BLaER1 (cell line): ENCODE results near the gene CPT1C.

Source experiments
- H3K27ac ChIP-seq: shearing (Covaris generic); formaldehyde crosslinking; 2 replicates; pipeline ENCODE4 v1.8.1; 2022
- H3K27me3 ChIP-seq: shearing (Covaris generic); formaldehyde crosslinking; 2 replicates; pipeline ENCODE4 v1.8.1; 2022
- H3K36me3 ChIP-seq: shearing (Covaris generic); formaldehyde crosslinking; 2 replicates; pipeline ENCODE4 v1.8.1; 2022
- H3K4me1 ChIP-seq: shearing (Covaris generic); formaldehyde crosslinking; 2 replicates; pipeline ENCODE4 v1.8.1; 2022
- H3K4me2 ChIP-seq: shearing (Covaris generic); formaldehyde crosslinking; 2 replicates; pipeline ENCODE4 v1.8.1; 2022
- H3K4me3 ChIP-seq: shearing (Covaris generic); formaldehyde crosslinking; 2 replicates; pipeline ENCODE4 v1.8.1; 2022
- H3K9ac ChIP-seq: shearing (Covaris generic); formaldehyde crosslinking; 2 replicates; pipeline ENCODE4 v1.8.1; 2022
- H3K9me3 ChIP-seq: shearing (Covaris generic); formaldehyde crosslinking; 2 replicates; pipeline ENCODE4 v1.8.1; 2022
- H4K20me1 ChIP-seq: shearing (Covaris generic); formaldehyde crosslinking; 2 replicates; pipeline ENCODE4 v1.8.1; 2022
- Cebpa-rat ChIP-seq: shearing (Covaris generic); IDR thresholded peaks from 2 replicates; pipeline ENCODE4 v1.8.1; 2022

The CPT1C gene

DNA sequence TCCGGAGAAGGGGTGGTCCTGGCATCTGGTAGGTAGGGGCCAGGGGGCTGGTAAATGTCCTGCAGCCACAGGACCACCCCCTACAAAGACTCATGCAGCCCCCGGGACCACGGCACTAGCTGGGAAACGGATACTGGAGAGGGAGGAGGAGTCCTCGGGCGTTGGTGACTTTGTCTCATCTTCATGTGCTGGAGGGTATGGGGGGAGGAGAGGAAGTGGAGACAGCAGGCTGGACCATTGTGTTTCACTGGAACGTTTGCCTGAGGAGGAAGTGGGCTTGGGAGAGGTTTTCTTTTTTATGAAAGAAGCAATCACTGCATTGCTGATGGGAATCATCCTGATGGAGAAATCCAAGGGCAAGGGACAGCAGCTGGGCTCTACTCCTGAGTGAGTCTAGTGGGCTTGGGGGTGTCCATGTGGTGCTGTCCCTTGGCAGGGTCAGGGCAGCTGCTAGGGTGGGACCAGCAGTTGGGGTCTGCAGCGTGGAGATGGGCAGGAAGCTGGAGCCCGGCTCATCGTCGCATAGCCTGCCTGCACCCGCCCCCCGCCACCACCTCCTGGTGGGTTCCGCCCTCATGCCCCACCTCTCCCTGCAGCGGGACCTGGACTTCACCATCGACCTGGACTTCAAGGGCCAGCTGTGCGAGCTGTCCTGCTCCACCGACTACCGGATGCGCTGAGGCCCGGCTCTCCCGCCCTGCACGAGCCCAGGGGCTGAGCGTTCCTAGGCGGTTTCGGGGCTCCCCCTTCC, 3.2 kb upstream of the CPT1C start:
- peaks cover 71% of the 10 kb centered on the region for H3K36me3 ChIP-seq
- no peak overlapping the region for H3K9ac ChIP-seq
- peaks cover 41% of the 10 kb centered on the region for H3K4me1 ChIP-seq
- H3K9me3 ChIP-seq: no peaks in the 10 kb centered on the region
- 0 out of 2 replicates have a peak overlapping the region, but pooled peaks have one; percentile 3 for H3K4me3 ChIP-seq
- H3K27ac ChIP-seq: peak overlapping the region; percentile 41; the same call in 1 of the 2 replicates
- peaks cover 75% of the 10 kb centered on the region for H4K20me1 ChIP-seq
- TF ChIP-seq Cebpa-rat: no peak
- H3K27me3 ChIP-seq: peaks cover 28% of the 10 kb centered on the region
- H3K4me2 ChIP-seq: peak overlapping the region; percentile 71

DNA sequence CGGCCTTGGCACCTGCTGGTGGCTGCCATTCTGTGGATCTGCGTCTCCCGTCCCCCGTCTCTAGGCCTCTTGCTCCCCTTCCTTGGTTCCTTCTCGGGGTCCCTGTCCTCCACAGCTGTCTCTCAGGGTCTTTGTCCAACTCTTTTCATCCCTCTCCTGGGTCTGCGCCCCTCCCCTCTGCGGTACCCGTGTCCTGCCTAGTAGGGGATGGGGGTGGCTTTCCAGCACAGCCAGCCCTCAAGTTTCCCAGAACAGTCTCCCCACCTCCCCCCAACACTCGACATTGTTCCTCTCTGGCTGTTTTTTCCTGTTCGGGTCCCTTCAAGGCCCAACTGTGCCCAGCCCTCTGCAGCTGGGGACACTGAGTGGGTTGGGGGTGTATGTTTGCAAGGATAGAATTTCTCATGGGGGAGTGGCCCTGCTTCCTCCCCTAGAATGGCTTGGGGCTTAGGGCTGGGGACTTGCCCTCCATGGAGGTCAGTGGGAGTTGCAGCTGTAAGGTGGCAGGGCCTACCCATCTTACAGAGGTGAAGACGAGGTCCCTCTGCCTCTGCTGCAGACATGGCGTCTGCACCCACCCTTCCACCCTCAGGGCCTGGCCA, 2.3 kb upstream of the CPT1C start:
- peaks cover 28% of the 10 kb centered on the region for H3K27me3 ChIP-seq
- H3K4me2 ChIP-seq: peak overlapping the region; percentile 71
- H3K27ac ChIP-seq: peak overlapping the region; percentile 19; the same call in 1 of the 2 replicates
- H3K4me1 ChIP-seq: peaks cover 41% of the 10 kb centered on the region
- no peak overlapping the region for H3K4me3 ChIP-seq
- peaks cover 66% of the 10 kb centered on the region for H4K20me1 ChIP-seq
- H3K9me3 ChIP-seq: no peaks in the 10 kb centered on the region
- peaks cover 62% of the 10 kb centered on the region for H3K36me3 ChIP-seq
- no peak overlapping the region for H3K9ac ChIP-seq
- no peak for TF ChIP-seq Cebpa-rat

DNA sequence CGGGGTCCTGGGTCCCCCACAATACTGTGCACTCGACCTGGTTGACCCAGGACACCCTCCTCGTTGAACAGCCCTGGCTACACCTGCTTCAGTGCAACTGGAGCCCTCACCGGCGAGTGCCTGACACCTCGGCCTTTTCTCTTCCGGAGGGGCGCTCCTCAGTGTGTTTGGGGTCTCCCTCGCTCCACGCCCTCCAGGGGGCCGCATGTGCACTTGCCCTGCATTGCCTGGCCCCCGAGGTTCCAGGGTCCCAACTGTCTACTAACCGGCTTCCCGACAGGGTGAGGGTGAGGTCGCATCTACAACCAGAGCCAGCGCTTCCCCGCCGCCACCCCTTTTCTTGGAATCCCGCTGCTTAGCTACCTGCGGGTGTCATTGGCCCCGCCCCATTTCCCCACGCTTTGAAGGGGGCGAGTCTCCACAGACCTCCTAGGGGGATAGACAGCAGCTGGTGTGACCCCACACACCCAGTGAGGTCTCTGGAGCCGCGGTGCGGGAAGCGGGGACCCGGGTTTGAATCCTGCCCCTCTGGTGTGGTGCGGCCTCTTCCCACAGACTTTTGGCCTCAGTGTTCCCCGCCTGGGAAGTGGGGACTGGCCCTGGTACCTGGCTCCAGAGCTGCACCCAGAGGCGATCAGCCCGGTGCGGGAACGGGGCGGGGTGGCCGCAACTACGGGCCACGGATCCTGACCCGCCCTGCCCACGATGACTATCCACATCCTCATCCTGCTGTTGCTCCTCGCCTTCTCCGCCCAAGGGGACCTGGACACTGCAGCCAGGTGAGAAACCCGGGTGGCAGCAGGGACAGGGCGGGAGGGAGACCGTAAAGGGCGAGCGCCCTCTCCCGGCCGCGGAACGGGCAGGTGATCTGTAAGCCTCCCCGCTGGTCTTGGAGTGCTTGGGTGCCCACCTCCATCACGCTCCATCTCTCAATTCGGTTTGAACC, 1.5 kb upstream of the CPT1C start, which contains the start of gene ADM5:
Gene ADM5 (plus strand): TSS at position 462 of the 946 bp plus-strand sequence. CDS start 244 bp downstream, at position 706.
- Histone ChIP-seq H3K9ac (no peak within 1 kb of the TSS), H3K27ac (peak within 1 kb of the TSS; percentile 19; the same call in 1 of the 2 replicates), H3K36me3 (peaks cover 54% of the 10 kb centered on the region), H4K20me1 (peaks cover 58% of the 10 kb centered on the region), H3K27me3 (peaks cover 28% of the 10 kb centered on the region), H3K4me1 (peaks cover 41% of the 10 kb centered on the region), H3K4me2 (peak within 1 kb of the TSS; percentile 73), H3K4me3 (peak within 1 kb of the TSS; percentile 60; the same call in 1 of the 2 replicates), H3K9me3 (no peaks in the 10 kb centered on the region)
- TF ChIP-seq Cebpa-rat: no peak

- peak overlapping the region; percentile 73 for H3K4me2 ChIP-seq
- peaks cover 51% of the 10 kb centered on the region for H4K20me1 ChIP-seq
- H3K9me3 ChIP-seq: no peaks in the 10 kb centered on the region
- H3K27ac ChIP-seq: no peak overlapping the region
- H3K36me3 ChIP-seq: peaks cover 47% of the 10 kb centered on the region
- no peak overlapping the region for H3K9ac ChIP-seq
- no peak for TF ChIP-seq Cebpa-rat
- peak overlapping the region; percentile 60; the same call in 1 of the 2 replicates for H3K4me3 ChIP-seq
- H3K4me1 ChIP-seq: peaks cover 41% of the 10 kb centered on the region
- peaks cover 28% of the 10 kb centered on the region for H3K27me3 ChIP-seq
Observed at GRCh38 chr19:49690079-49690655, 749 bp upstream of the CPT1C start.

- peak overlapping the region; percentile 73 for H3K4me2 ChIP-seq
- peaks cover 34% of the 10 kb centered on the region for H3K36me3 ChIP-seq
- H3K4me1 ChIP-seq: peaks cover 41% of the 10 kb centered on the region
- peak overlapping the region; percentile 60 for H3K4me3 ChIP-seq
- H3K27ac ChIP-seq: no peak overlapping the region
- no peak for TF ChIP-seq Cebpa-rat
- H4K20me1 ChIP-seq: peaks cover 39% of the 10 kb centered on the region
- H3K9ac ChIP-seq: no peak overlapping the region
- no peaks in the 10 kb centered on the region for H3K9me3 ChIP-seq
- H3K27me3 ChIP-seq: peaks cover 28% of the 10 kb centered on the region
Observed at GRCh38 chr19:49691243-49692146, 579 bp downstream of the CPT1C start.

GRCh38 chr19:49692147-49692506, 1.2 kb downstream of the CPT1C start:
- no peak for TF ChIP-seq Cebpa-rat
- Histone ChIP-seq H4K20me1 (peaks cover 34% of the 10 kb centered on the region), H3K9ac (no peak overlapping the region), H3K4me1 (peaks cover 36% of the 10 kb centered on the region), H3K27me3 (peaks cover 28% of the 10 kb centered on the region), H3K9me3 (no peaks in the 10 kb centered on the region), H3K4me3 (no peak overlapping the region), H3K4me2 (no peak overlapping the region), H3K27ac (no peak overlapping the region), H3K36me3 (peaks cover 30% of the 10 kb centered on the region)

DNA sequence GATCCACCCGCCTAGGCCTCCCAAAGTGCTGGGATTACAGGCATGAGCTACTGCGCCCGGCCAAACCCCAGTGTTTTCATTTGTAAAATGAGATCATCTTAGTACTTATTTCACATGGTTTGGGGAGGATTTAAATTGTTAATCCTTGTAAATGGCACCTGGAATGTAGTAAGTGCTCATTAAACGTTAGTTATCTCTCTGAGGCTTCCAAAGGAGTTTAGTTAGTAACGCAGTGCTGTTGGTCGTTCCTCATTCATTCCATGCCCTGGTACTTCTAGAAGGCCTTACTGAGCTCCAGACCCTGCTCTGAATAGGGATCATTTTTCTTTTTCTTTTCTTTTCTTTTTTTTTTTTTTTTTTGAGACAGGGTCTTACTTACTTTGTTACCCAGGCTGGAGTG, 5.2 kb downstream of the CPT1C start:
- Histone ChIP-seq H3K4me1 (peaks cover 3% of the 10 kb centered on the region), H3K4me2 (no peak overlapping the region), H3K27ac (no peak overlapping the region), H3K36me3 (no peaks in the 10 kb centered on the region), H3K4me3 (no peak overlapping the region), H3K27me3 (peaks cover 7% of the 10 kb centered on the region), H4K20me1 (no peaks in the 10 kb centered on the region), H3K9ac (no peak overlapping the region), H3K9me3 (no peaks in the 10 kb centered on the region)
- TF ChIP-seq Cebpa-rat: no peak

GRCh38 chr19:49696865-49697264, 5.9 kb downstream of the CPT1C start:
- TF ChIP-seq Cebpa-rat: no peak
- no peaks in the 10 kb centered on the region for H3K4me1 ChIP-seq
- no peaks in the 10 kb centered on the region for H4K20me1 ChIP-seq
- H3K4me2 ChIP-seq: no peak overlapping the region
- no peak overlapping the region for H3K9ac ChIP-seq
- H3K27ac ChIP-seq: no peak overlapping the region
- no peaks in the 10 kb centered on the region for H3K9me3 ChIP-seq
- H3K4me3 ChIP-seq: no peak overlapping the region
- H3K27me3 ChIP-seq: no peaks in the 10 kb centered on the region
- H3K36me3 ChIP-seq: no peaks in the 10 kb centered on the region

GRCh38 chr19:49699364-49699763, 8.4 kb downstream of the CPT1C start:
- no peak for TF ChIP-seq Cebpa-rat
- H3K27ac ChIP-seq: no peak overlapping the region
- H3K36me3 ChIP-seq: no peaks in the 10 kb centered on the region
- H3K9ac ChIP-seq: no peak overlapping the region
- no peak overlapping the region for H3K4me3 ChIP-seq
- no peaks in the 10 kb centered on the region for H3K4me1 ChIP-seq
- H4K20me1 ChIP-seq: no peaks in the 10 kb centered on the region
- no peaks in the 10 kb centered on the region for H3K9me3 ChIP-seq
- no peak overlapping the region for H3K4me2 ChIP-seq
- no peaks in the 10 kb centered on the region for H3K27me3 ChIP-seq
